Measurements from ENCODE around the gene STC2. TPM values are rescaled to one million over a fixed set of nuclear protein-coding genes. Genes with fewer than 3 reads are reported as not detected.

The STC2 gene
- total and polyA plus RNA-seq, 2 experiments from 2014 or later = 27.3 to 132 TPM

DNA sequence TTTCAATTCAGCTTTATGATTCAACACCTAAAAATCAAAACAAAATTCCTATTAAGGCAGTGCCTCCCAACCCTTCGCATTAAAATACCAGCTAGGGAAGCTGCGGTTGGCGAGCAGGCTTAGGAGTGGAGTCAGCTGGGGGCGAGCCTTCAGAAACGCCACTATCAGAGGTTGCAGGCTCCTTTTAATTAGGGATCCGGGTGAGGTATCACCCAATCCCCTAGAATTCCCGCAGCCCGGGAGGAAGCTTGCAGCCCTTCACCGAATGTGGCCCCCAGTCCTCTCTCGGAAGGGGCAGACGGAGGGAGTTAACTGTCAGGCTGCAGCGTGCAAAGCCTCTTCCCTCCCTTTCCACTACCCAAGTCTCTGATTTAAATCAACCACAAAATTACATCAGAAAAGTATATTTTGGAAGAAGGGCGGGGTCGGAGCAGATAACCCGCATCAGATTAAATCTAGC, 1.7 kb downstream of the STC2 start:
- peaks cover 54% of the 10 kb centered on the region for H3K4me1 Mint-ChIP-seq
- DNase-seq (ENCODE audit: low spot score) = no peak
- H3K4me3 Mint-ChIP-seq = peak overlapping the region; percentile 96
- peaks cover 29% of the 10 kb centered on the region for H3K4me1 ChIP-seq (ENCODE audit: insufficient read depth)
- H3K4me2 ChIP-seq = peak overlapping the region; percentile 90
- H3K79me2 ChIP-seq (replicated peaks; ENCODE audit: insufficient read depth) = peaks cover 67% of the 10 kb centered on the region
- no peak for TF ChIP-seq POLR2AphosphoS5 (IDR thresholded peaks at IDR 0.05; ENCODE audit: low read depth)
- no peak for TF ChIP-seq JUNB (IDR thresholded peaks at IDR 0.05; ENCODE audit: unreplicated experiment)
- TF ChIP-seq, protein P1, sequence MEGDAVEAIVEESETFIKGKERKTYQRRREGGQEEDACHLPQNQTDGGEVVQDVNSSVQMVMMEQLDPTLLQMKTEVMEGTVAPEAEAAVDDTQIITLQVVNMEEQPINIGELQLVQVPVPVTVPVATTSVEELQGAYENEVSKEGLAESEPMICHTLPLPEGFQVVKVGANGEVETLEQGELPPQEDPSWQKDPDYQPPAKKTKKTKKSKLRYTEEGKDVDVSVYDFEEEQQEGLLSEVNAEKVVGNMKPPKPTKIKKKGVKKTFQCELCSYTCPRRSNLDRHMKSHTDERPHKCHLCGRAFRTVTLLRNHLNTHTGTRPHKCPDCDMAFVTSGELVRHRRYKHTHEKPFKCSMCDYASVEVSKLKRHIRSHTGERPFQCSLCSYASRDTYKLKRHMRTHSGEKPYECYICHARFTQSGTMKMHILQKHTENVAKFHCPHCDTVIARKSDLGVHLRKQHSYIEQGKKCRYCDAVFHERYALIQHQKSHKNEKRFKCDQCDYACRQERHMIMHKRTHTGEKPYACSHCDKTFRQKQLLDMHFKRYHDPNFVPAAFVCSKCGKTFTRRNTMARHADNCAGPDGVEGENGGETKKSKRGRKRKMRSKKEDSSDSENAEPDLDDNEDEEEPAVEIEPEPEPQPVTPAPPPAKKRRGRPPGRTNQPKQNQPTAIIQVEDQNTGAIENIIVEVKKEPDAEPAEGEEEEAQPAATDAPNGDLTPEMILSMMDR (conservative IDR thresholded peaks at IDR 0.05; ENCODE audit: low read depth in 2 of 2) = no peak
- TF ChIP-seq, protein P2, sequence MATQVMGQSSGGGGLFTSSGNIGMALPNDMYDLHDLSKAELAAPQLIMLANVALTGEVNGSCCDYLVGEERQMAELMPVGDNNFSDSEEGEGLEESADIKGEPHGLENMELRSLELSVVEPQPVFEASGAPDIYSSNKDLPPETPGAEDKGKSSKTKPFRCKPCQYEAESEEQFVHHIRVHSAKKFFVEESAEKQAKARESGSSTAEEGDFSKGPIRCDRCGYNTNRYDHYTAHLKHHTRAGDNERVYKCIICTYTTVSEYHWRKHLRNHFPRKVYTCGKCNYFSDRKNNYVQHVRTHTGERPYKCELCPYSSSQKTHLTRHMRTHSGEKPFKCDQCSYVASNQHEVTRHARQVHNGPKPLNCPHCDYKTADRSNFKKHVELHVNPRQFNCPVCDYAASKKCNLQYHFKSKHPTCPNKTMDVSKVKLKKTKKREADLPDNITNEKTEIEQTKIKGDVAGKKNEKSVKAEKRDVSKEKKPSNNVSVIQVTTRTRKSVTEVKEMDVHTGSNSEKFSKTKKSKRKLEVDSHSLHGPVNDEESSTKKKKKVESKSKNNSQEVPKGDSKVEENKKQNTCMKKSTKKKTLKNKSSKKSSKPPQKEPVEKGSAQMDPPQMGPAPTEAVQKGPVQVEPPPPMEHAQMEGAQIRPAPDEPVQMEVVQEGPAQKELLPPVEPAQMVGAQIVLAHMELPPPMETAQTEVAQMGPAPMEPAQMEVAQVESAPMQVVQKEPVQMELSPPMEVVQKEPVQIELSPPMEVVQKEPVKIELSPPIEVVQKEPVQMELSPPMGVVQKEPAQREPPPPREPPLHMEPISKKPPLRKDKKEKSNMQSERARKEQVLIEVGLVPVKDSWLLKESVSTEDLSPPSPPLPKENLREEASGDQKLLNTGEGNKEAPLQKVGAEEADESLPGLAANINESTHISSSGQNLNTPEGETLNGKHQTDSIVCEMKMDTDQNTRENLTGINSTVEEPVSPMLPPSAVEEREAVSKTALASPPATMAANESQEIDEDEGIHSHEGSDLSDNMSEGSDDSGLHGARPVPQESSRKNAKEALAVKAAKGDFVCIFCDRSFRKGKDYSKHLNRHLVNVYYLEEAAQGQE (IDR thresholded peaks at IDR 0.05; ENCODE audit: unreplicated experiment) = no peak
- TF ChIP-seq CREB1 (CRISPR knock-in tag; IDR thresholded peaks at IDR 0.05; ENCODE audit: low read depth) = no peak
- no peak for TF ChIP-seq ZNF114 (CRISPR knock-in tag; IDR thresholded peaks at IDR 0.05)
- no peak for TF ChIP-seq EZH2phosphoT487 (IDR thresholded peaks at IDR 0.05; ENCODE audit: unreplicated experiment)
- TF ChIP-seq EZH2 (IDR thresholded peaks at IDR 0.05; ENCODE audit: low read depth, unreplicated experiment) = no peak
- no peak for TF ChIP-seq ZNF331 (CRISPR knock-in tag; IDR thresholded peaks at IDR 0.05; ENCODE audit: low read depth)
- TF ChIP-seq, protein P3, sequence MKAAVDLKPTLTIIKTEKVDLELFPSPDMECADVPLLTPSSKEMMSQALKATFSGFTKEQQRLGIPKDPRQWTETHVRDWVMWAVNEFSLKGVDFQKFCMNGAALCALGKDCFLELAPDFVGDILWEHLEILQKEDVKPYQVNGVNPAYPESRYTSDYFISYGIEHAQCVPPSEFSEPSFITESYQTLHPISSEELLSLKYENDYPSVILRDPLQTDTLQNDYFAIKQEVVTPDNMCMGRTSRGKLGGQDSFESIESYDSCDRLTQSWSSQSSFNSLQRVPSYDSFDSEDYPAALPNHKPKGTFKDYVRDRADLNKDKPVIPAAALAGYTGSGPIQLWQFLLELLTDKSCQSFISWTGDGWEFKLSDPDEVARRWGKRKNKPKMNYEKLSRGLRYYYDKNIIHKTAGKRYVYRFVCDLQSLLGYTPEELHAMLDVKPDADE (IDR thresholded peaks at IDR 0.05) = no peak
- peaks cover 34% of the 10 kb centered on the region for H3K36me3 ChIP-seq (ENCODE audit: insufficient read depth)
- no peak overlapping the region for H2AFZ ChIP-seq
- H4K20me1 ChIP-seq (replicated peaks; ENCODE audit: insufficient read depth) = peaks cover 49% of the 10 kb centered on the region
- H3K27me3 Mint-ChIP-seq (ENCODE audit: insufficient read depth, low read depth, poor library complexity) = peaks cover 34% of the 10 kb centered on the region
- H3F3A ChIP-seq (replicated peaks; ENCODE audit: low read depth) = peaks cover 20% of the 10 kb centered on the region
- peaks cover 4% of the 10 kb centered on the region for H3K27me3 ChIP-seq (ENCODE audit: insufficient read depth)
- H3K27ac ChIP-seq (ENCODE audit: low read depth) = no peak overlapping the region
- peak overlapping the region; percentile 99 for H3K4me3 ChIP-seq
- H3K27ac Mint-ChIP-seq = peak overlapping the region; percentile 81
- H3K9me3 Mint-ChIP-seq = peaks cover 2% of the 10 kb centered on the region
- no peaks in the 10 kb centered on the region for H3K9me2 ChIP-seq (ENCODE audit: insufficient read depth)
- H3K36me3 Mint-ChIP-seq (ENCODE audit: low read depth) = peaks cover 72% of the 10 kb centered on the region
- no peak for ATAC-seq

All from GM23338 (cell line).